Body of pancreas (tissue), 4 donors: Measurements from ENCODE around the gene LRRC3. TPM values are rescaled to one million over a fixed set of nuclear protein-coding genes. Genes with fewer than 3 reads are reported as not detected.

ENCODE experiments used
- ATAC-seq: fragments of 150-250 bp; one replicate; pipeline ENCODE4 v1.9.1; 2016
- DNase-seq, 4 donors: peaks; one replicate each; pipeline ENCODE4 v3.0.0-alpha.2; 2019
- H3K27ac ChIP-seq, 4 donors: fragments of 200-600 bp; sonication (generic); 1 replicate in 3 of 4; 2 replicates in 1 of 4; pipeline versions ENCODE4 v1.5.1 to v1.6.1; 2016 to 2019; ENCODE audit warnings: mild to moderate bottlenecking in 1 of 4, mixed read lengths in 1 of 4, moderate library complexity in 1 of 4
- H3K27me3 ChIP-seq, 2 donors: fragments of 200-600 bp; sonication (generic); one replicate each; pipeline ENCODE4 v1.6.0; 2016; ENCODE audit warnings: mild to moderate bottlenecking in 1 of 2
- H3K36me3 ChIP-seq, 2 donors: fragments of 200-600 bp; sonication (generic); replicated peaks in 1 of 2; 2 replicates each; pipeline ENCODE4 v1.5.1; 2016; ENCODE audit warnings: low read depth in 2 of 2; ENCODE audit not compliant: insufficient read depth in 1 of 2
- H3K4me1 ChIP-seq: fragments of 200-600 bp; sonication (generic); one replicate; pipeline ENCODE4 v1.6.0; 2016
- H3K4me3 ChIP-seq, 2 donors: fragments of 200-600 bp; sonication (generic); 1 replicate in 1 of 2; 2 replicates in 1 of 2; pipeline ENCODE4 v1.5.1; 2016 to 2019
- H3K9me3 ChIP-seq, 3 donors: fragments of 200-600 bp; sonication (generic); 1 replicate in 2 of 3; 2 replicates in 1 of 3; pipeline ENCODE4 v1.5.1; 2016
- CTCF ChIP-seq, 7 experiments: fragments of 450-650 bp in 4 of 7; fragments of 200-600 bp in 3 of 7; sonication (generic) in 3 of 7; IDR thresholded peaks; one replicate each; pipeline ENCODE4 v1.5.1; 2016 to 2019; ENCODE audit warnings: antibody characterized with exemption in 7 of 7
- POLR2A ChIP-seq, 3 donors: fragments of 450-650 bp; IDR thresholded peaks; one replicate each; pipeline ENCODE4 v1.6.1; 2016; ENCODE audit warnings: antibody characterized with exemption in 3 of 3, mild to moderate bottlenecking in 2 of 3
- WGBS, 2 donors: methylation state at CpG; one replicate each; pipeline ENCODE4 v1.1.5; 2017; 5-methylcytosine and 5-hydroxymethylcytosine counted together
- intact Hi-C: fragments of 100-400 bp; cut with DNase I; formaldehyde crosslinking; loops from one replicate; pipeline ENCODE4 v1.15.1; 2023
- total RNA-seq, 2 donors: library from RNA; depleted of rRNA; stranded (reverse); fragments of >200 nt; gene quantifications; one replicate each; pipeline ENCODE4 v1.1.0, GENCODE V29; 2016

LRRC3 gene
- total RNA-seq, 2 donors from 2014 or later: 0.33 to 1.0 TPM

- DNase-seq: no peak
Observed at GRCh38 chr21:44490405-44490804, 35.1 kb downstream of the LRRC3 start.

GRCh38 chr21:44490816-44491215, 35.5 kb downstream of the LRRC3 start:
- DNase-seq (no peak), ATAC-seq (no peak)
- Histone ChIP-seq H3K4me1 (no peaks in the 10 kb centered on the region), H3K27me3 (no peaks in the 10 kb centered on the region), H3K27ac (no peak overlapping the region), H3K36me3 (no peaks in the 10 kb centered on the region), H3K9me3 (peaks cover 0 to 11% (median 0%) of the 10 kb centered on the region in 3 donors), H3K4me3 (no peak overlapping the region)
- WGBS, 2 donors: 53 to 61% methylated on average over 9 of the region's 9 CpGs
- TF ChIP-seq POLR2A (IDR thresholded peaks at IDR 0.05) (no peak), CTCF (IDR thresholded peaks at IDR 0.05) (no peak)
- intact Hi-C loops: no loop called here

More at GRCh38 chr21:44490405-44490804, 35.1 kb downstream of the LRRC3 start:
- H3K4me1 ChIP-seq: no peaks in the 10 kb centered on the region
- no peak for ATAC-seq
- H3K27me3 ChIP-seq: no peaks in the 10 kb centered on the region
- no peaks in the 10 kb centered on the region for H3K36me3 ChIP-seq
- peaks cover 0 to 11% (median 0%) of the 10 kb centered on the region in 3 donors for H3K9me3 ChIP-seq
- H3K4me3 ChIP-seq: no peak overlapping the region
- whole genome bisulfite sequencing, 2 donors: 85 to 90% methylated on average over 19 of the region's 19 CpGs
- intact Hi-C loops: no loop called here
- H3K27ac ChIP-seq: no peak overlapping the region
- TF ChIP-seq CTCF (IDR thresholded peaks at IDR 0.05): no peak
- no peak for TF ChIP-seq POLR2A (IDR thresholded peaks at IDR 0.05)

GRCh38 chr21:44492567-44493385, 37.5 kb downstream of the LRRC3 start:
- H3K27ac ChIP-seq: no peak overlapping the region
- intact Hi-C loops: no loop called here
- peaks cover 0 to 11% (median 0%) of the 10 kb centered on the region in 3 donors for H3K9me3 ChIP-seq
- TF ChIP-seq CTCF (IDR thresholded peaks at IDR 0.05) (no peak), POLR2A (IDR thresholded peaks at IDR 0.05) (no peak)
- no peaks in the 10 kb centered on the region for H3K36me3 ChIP-seq
- H3K4me1 ChIP-seq: peaks cover 5% of the 10 kb centered on the region
- WGBS, 2 donors: 79 to 88% methylated on average over 9 of the region's 9 CpGs
- no peak overlapping the region for H3K4me3 ChIP-seq
- H3K27me3 ChIP-seq: no peaks in the 10 kb centered on the region
- ATAC-seq (no peak), DNase-seq (no peak)

GRCh38 chr21:44494418-44494817, 39.1 kb downstream of the LRRC3 start:
- H3K4me1 ChIP-seq: peaks cover 17% of the 10 kb centered on the region
- WGBS, 2 donors: 86 to 88% methylated on average over 17 of the region's 17 CpGs
- no peak overlapping the region for H3K27ac ChIP-seq
- intact Hi-C loops: no loop called here
- peaks cover 0 to 11% (median 0%) of the 10 kb centered on the region in 3 donors for H3K9me3 ChIP-seq
- TF ChIP-seq CTCF (IDR thresholded peaks at IDR 0.05): no peak
- no peak for TF ChIP-seq POLR2A (IDR thresholded peaks at IDR 0.05)
- DNase-seq: no peak
- no peak for ATAC-seq
- H3K4me3 ChIP-seq: no peak overlapping the region
- H3K36me3 ChIP-seq: no peaks in the 10 kb centered on the region
- no peaks in the 10 kb centered on the region for H3K27me3 ChIP-seq

GRCh38 chr21:44494956-44495355, 39.6 kb downstream of the LRRC3 start:
- no peak for ATAC-seq
- Histone ChIP-seq H3K4me1 (peaks cover 17% of the 10 kb centered on the region), H3K36me3 (no peaks in the 10 kb centered on the region), H3K27me3 (no peaks in the 10 kb centered on the region), H3K27ac (no peak overlapping the region), H3K4me3 (no peak overlapping the region), H3K9me3 (peaks cover 0 to 11% (median 0%) of the 10 kb centered on the region in 3 donors)
- intact Hi-C loops: no loop called here
- no peak for DNase-seq
- 70 to 87% methylated on average over 13 of the region's 13 CpGs for WGBS, 2 donors
- TF ChIP-seq POLR2A (IDR thresholded peaks at IDR 0.05) (no peak), CTCF (IDR thresholded peaks at IDR 0.05) (no peak)
